H4 (cell line): ENCODE measurements around the gene TDRD10. TPM values are rescaled to one million over a fixed set of nuclear protein-coding genes. Genes with fewer than 3 reads are reported as not detected.
"Not testable (repeated sequence)": the region's sequence is repeated elsewhere in the genome, so short reads cannot be mapped to it uniquely, and the experiment has no call there.

Experiments used
- DNase-seq: peaks from one replicate; pipeline ENCODE4 v3.0.0-alpha.2; 2015; ENCODE audit warnings: low spot score
- total RNA-seq: library from RNA; depleted of rRNA; stranded (reverse); fragments of >200 nt; shearing (Covaris generic); gene quantifications from 2 replicates; pipeline ENCODE4 v1.2.3, GENCODE V29; 2014

TDRD10 gene
- total RNA-seq, 1 experiment from 2014 or later: not detected

DNA sequence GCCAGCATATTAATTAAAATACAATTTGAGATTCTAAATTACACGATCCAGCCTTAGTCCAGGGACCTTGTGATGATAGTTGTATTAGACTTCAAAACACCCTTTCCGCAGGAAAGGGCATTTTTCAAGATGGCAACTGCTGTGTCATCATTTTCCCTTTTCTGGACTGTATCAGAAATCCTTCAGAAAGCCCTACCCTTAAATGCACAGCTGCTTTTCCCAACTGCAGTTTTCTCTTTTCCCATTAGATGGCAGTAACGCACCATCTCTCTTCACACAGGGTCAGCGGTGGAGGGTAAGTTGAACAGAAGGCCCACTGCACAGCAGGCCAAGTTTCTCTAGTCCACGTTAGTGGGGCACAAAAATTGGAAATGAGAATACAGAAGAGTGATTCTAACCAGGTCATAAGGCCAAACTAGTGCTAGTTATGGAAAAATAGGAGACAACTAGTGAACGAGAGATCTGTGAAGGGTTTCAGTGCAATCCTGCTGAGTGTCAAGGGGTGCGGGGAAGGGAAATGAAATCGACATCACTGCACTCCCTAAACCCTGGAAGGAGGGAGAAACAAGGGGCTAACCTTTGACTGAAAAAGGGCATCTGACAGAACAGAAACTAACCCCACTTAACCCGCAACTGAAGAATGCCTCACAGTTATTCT, 22.1 kb upstream of the TDRD10 start:
- peak; percentile 81 for DNase-seq

DNA sequence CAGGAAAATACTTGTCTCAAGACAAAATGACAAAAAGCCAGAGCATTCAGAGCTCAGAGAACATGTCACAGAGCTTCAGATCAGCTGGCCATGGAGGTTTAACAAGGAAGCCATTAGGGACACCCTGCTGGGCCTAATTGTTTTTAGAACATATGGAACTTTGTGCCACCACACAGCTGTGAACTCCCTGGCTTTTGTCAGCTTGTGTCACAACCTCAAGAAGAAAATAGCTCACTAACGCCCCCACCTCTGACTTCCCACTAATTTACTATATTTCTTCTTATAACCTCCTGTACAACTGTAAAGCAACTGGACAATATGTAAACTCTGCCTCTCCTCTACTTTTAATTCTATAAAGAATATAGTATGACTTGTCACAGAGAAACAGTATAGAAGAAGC, 21.0 kb upstream of the TDRD10 start:
- no peak for DNase-seq

DNA sequence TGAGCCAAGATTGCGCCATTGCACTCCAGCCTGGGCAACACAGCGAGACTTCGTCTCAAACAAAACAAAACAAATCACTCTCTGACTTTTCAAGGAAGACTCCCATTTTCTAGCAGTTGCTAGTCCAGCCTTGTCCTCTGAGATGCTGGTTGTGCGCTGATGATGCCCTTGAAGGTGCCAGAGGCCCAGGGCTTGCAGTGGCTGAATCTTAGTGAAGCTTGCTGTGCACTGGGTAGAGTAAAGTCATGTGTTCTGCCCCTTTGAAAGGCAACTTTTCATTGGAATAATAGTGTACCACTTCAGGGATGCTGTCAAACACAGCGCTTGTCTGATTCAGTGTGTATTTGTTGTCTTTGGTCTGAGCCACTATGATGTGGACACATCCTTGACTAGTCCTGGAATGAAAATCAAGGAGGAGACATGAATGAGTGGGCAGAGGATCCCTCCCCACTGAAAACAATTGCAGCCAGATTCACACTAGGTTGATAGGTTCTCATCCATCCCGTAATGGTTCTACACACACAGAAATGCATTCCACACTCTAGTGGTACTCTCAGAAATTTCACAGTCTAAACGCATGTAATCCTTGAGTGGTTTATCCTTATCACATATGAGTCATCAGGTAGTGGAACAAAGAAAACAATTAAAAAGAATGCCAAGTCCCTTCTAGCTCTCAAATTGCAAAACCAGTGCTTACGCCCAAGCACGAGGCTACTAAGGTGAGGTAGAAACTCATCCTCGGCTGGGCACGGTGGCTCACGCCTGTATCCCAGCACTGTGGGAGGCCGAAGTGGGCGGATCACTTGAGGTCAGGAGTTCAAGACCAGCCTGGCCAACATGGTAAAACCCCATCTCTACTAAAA, 17.8 kb upstream of the TDRD10 start:
- DNase-seq: peak; percentile 84

DNA sequence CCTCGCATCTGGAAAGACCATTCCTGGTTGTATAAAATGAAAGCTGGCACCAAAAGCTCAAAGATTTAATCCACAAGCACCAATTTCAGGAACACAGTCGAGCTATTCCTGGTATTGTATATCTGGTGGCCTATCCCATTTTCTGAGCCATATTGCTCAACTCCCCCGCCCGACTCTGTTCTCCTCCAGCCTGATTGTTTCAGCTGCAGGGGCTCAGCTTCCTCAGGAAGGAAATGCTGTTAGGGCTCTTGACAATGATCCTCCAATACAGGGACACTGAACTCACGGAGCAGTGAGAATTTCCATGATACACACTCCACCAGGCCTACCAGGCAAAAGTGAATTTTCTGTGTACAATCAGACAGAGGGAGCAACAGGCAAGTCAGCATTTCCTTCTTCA, 16.9 kb upstream of the TDRD10 start:
- no peak for DNase-seq

DNA sequence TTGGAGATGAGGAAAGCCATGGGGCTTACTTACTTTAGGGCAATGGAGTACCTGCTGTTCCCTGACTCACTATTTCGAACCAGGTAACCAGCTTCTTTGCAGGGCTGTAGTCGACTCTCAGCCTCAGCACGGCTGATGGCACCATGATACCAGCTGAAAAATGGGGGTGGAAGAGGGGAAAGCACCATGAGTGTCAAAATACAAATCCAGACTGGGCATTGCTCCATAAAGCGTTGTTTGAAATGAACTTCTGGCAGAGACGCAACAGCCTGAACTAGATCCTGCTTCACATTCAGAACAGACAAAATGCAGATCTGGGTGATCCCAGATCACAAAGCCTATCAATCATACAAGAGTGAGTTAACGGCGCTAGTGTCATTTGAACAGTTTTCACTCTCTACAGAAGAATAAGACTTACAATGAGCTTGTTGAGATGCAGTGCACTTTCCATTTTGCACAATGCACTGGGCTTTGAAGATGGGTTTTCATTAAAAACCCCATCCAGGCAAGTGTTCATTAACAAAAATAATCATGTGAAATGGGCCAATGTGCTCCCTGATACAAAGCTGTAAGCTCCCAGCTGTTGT, 16.0 kb upstream of the TDRD10 start:
- no peak for DNase-seq

DNA sequence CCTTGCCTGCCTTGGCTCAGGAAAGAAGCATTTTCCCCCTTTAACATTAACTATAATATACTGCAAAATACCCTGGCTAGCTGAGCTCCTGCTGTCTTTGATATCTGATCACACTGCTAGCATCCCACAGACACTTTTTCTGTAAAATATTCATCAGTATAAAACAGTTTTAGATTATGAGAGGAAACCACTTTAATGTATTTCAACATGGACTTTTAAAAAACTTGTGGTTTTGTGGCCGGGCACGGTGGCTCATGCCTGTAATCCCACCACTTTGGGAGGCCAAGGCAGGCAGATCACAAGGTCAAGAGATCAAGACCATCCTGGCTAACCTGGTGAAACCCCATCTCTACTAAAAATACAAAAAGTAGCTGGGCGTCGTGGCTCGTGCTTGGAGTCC, 15.3 kb upstream of the TDRD10 start:
- DNase-seq: not testable (repeated sequence)

DNA sequence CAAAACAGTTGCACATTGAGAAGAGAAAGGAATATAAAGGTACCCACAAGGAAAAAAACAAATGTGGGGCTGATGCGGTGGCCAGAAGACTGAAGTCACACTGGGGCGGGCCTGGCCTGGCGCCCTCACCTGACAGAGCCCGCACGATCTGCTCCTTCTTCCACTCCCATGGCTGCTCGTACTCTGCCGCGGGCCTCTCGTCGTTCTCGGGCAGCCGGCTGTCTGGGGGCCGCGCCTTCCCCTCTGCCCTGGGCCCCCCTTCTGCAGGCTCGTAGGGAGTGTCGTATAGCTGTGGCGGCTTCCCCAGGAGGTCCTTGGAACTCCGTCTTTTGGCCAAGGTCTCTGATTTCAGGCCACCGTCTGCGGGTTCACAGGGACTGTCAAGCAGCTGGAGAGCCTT, 13.1 kb upstream of the TDRD10 start:
- DNase-seq: no peak

DNA sequence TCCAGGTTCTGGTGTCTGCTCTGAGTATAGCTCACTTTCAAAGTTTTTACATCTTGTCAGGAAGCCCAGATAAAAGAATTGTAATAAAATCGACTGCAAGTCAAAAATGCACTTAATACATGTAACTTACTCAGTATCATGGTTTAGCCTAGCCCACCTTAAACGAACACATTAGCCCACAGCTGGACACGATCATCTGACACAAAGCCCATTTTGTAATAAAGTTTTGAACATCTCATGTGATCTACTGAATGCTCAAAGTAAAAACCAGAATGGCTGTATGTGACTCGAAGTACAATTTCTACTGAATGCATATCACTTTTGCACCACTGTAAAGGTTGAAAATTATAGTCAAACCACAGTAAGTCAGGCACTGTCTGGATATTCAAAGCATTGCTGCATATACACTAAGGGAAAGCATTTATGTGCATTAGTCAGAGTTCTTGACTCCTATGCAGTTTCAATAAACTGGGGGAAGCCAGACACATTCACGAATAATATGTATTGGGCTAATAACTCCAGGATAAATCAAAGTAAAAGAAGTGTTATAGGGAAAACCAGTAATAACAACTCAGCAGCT, 12.2 kb upstream of the TDRD10 start:
- DNase-seq: no peak

DNA sequence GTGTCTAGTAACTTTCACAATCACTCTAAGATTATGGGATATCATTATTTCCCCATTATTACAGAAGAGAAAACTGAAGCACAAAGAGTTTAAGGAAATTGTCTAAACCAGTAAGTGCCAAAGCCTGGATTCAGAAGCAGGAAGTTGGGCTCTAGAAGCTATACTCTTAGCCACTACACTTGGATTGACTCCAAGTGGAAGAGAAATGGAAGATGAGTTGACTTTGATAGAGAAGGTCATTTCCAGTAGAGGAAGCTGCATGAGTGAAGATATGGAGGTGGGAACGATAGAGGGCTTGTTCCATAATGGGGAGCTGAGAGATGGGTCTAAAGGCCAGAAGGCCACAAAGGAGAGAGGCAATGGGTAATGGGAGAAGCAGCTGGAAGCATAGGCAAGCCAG, 11.7 kb upstream of the TDRD10 start:
- DNase-seq: no peak

DNA sequence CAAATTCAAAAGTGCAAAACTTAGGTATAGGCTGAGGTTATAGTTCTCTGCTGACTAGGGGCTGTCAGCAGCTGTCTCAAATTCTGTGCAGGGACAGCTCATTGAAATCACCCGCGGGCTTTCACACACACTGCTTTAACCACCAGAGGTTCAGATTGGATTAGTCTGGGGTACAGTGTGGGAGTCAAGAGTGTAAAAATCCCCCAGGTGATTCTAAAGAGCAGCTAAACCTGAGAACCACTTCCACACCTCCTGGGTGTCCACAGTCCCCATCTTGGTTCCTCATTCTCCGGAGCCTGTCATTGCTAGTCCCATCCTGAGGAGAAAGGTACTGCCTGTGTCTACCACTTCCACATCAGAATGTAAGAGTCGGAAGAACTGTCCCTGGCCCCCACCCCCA, 9.9 kb upstream of the TDRD10 start:
- no peak for DNase-seq

DNA sequence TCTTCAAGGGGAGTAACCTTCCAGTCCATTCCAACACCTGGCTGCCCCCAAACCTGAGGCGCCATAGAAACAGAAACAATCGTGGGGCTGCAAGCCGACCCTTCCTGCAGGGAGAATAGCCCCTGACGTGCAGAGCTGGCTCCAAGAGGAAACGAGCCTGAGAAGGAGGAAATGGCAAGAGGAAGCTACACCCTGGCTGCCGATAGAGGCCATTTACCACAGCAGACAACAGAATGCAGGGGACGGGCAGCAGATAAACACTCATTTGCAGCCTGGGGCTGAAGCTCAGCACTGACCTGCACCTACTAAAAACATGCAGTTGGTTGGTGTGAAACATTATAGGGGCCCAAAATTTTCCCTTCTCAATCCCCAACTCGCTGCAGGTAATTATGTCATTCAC, 8.7 kb upstream of the TDRD10 start:
- DNase-seq: no peak

DNA sequence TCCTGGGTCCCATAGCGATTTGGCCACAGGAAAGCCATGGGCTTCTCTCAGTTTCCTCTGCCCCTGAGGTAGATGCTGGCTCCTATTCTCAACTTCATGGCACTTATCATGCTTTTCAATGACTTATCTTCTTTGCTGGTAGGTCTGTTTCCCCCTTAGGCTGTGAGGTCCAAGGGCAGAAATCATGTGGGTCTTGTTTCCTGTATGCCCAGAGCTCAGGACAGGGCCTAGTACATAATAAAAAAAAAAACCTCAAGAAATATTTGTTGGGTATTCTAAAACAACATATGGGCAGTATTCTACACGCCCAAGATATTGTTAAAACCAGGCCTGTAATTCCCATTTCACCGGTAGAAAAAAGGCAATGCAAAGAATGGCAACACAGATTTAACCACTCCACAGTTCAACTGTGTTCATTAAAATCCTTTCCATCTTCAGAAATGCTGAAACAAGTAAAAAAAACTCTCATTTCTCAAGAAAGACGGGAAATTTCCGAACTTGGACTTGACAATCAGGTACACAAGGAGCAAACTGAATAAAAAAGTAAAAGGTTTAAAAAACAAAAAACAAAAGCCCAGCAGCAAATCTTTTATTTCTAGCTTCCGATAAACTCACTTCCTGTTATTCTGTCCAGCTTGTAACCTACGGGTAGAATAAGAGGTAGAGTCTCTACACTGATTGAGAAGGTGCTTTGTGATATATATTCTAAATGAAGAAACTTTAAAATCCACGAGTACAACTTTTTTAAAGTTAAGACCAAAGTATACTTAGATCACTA, 6.3 kb upstream of the TDRD10 start:
- DNase-seq: no peak

DNA sequence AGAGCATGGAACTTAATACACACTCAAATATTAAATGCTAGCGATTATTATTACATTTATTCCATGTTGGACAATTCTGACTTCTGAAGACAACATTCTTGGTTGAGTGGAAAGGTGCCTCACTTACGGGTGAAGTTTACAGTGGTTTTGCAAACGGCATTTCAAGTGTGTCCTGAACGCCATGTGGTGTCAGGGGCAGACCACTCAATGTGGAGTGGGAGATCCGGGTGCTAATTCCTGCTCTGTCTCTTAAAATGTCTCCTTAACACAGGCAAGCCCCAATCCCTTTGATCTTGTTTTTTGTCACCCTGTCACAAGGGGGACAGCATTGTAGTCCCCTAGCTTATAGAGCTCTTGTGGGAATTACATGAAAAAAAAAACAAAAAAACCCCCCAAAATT, 5.6 kb upstream of the TDRD10 start:
- no peak for DNase-seq

DNA sequence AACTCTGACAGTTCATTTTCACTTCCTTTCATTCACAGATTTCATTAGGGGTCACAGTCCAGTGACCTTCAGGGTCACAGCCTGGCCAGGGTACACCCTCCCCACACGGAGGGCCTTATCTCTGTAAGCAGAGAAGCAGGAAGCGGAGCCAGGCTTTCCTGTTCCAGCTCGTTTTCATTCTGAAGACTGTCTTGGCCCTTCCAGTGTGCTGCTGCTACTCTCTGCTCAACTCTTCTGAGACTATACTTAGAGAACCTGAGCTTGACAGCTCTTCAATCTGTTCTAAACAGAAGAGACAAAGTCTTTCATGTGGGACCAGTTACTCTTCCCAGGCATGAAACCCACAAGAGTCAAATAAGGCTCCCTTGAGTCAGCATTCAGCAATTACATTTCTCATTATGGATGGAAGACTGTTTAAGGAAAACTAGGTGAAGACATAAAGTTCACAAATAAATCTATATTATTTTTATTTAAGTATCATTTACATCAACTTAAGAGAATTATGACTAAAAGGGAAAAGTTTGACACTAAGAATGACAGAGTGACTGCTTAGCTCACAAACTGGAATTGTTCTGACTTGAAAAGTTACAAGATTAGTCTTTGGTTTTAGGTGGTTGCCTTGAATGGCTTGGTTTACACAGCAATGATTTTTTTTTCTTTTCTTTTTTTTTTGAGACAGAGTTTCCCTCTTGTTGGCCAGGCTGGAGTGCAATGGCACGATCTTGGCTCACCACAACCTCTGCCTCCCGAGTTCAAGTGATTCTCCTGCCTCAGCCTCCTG, 4.8 kb upstream of the TDRD10 start:
- DNase-seq: no peak

DNA sequence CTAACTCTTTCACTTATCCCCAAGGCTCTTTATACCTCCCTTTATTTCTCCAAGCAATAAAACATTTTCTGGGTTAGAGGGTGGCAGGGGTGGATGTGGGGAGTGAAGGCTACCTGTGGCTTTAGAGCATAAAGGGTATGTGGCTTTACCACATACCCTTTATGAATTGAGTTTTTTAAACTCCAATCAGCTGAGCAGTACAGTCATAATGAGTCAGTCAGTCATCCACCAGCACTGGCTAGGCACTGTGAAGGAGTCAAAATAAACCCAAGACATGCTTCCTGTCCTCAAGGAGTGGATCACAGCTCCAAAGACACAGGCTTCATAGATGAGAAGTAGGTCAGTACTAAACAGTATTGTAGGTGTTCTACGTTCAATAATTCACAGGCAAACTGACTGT, 2.6 kb upstream of the TDRD10 start:
- no peak for DNase-seq

DNA sequence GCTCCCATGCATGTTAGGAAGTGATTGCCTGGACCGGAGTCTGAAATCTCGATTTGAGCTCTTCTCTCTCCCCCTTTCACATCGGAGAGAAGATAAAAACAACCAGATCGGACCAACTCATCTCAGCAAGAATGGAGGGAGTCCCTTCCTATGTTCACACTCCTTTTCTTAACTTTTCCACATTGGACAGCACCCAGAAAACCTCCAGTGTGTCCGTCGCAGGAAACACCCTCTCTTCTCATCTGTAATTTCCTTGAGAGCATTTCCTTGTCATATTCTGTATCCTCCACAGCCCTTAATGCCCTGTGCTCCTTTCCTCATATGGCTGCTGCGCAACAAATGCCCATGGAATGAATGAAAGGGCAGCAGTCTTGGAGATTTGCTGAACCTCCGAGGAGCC, 1.5 kb upstream of the TDRD10 start:
- no peak for DNase-seq

DNA sequence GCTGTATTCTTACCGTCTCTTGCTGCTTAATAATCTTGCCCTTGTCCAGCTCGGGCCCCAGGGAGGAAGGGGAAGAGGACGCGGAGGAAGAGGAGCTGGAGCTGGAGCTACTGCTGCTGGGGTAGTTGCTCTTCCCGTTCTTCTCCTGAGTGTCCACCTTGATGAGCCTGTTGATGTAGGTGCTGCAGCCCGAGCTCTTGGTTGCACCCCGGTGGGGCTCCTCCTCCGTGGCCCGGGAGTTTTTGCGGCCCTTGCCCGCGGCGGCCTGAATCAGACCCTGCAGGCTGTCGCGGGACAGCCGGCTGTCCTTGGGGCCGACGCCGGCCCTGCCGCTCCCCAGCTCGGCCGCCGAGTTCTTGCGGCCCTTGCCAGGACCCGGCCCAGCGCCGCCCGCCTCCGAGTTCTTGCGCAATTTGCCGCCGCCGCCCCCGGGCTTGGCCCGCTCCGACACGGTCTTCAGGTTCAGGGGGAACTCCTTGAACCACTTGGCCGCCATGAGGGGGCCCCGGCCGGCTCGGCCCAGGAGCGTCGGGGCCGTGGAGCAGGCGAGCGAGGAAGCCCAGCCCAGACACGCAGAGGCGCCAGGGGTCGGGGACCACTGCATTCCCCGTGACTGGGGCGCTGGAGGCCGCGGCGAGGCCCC, 475 bp upstream of the TDRD10 start:
- no peak for DNase-seq

DNA sequence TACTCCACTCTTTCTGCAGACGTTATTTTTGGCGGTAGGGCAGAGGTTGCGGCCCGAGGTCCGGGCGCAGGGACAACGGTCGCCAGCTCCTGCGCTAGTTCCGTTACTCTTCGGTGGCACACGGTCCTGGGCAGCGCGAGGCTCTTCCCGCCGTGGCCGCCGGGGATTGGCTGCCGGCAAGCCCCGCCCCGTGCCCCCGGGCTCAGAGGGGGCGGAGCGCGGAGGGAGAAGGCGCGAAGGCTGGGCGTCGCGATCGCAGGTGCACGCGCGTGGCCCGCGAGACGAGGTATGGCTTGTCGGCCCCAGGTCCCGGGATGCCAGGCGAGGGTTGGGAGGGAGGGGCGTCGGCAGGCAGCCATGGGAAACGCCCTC, 711 bp downstream of the TDRD10 start:
- no peak for DNase-seq

DNA sequence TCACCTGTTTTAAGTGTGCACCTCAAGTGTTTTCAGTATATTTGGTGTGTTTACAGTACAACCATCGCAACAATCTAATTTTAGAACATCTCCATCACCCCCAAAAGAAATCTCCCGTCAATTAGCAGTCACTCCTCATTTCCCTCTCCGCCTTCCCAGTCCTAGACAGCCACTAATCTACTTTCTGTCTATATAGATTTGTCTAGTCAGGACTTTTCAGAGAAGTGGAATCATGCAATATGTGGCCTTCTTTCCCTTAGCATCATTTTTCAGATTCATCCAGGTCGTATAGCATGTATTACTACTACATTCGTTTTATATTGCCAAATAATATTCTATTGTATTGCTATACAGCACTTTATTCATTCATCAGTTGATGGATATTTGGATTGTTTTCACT, 1.9 kb downstream of the TDRD10 start:
- DNase-seq: no peak

DNA sequence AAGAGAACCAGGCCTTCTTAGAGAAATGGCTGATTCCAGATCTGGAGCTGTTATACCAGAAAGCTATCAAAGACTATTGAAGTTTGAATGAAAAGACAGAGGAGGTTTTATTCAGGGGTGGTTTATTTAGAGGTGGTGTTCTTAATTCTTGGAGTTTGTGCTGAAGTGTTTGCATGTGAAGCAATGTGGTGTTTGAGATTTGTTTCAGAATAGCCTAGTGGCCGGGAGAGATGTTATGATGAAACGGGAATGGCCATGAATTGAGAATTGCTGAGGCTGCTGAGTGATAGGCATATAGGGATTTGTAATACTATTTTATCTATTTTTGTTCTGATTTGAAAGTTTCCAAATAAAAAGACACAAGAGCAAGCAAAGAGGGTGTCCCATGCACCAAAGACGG, 10.7 kb downstream of the TDRD10 start:
- DNase-seq: no peak

DNA sequence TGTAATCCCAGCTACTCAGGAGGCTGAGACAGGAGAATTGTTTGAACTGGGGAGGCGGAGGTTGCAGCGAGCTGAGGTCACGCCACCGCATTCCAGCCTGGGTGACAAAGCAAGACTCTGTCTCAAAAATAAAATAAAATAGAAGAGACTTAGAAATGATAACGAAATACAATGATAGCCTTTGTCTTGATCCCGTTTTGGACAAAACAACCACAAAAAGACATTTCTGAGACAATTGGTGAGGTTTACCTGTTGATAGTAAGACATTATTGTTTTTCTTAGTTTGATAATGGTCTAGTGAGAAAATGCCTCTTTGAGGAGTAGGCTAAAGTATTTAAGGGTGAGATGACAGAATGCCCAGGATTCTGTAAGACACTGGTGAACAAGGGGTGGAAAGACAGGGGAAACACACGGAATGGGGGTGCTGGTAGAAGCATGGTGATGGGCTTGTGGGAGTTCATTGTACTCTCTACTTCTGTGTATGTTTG, 12.1 kb downstream of the TDRD10 start:
- DNase-seq: no peak
